Lower lobe of right lung (tissue), 2 donors: Measurements from ENCODE around the gene SNX24. TPM values are rescaled to one million over a fixed set of nuclear protein-coding genes. Genes with fewer than 3 reads are reported as not detected.

Experiments used
- ATAC-seq, 2 donors: fragments of 200-7000 bp; cut with Tn5 transposase; one replicate each; pipeline ENCODE4 v1.9.1; 2020 to 2022; ENCODE audit warnings: mild to moderate bottlenecking in 2 of 2, moderate library complexity in 2 of 2
- DNase-seq: peaks from one replicate; pipeline ENCODE4 v3.0.0-alpha.2; 2020
- H3K27ac ChIP-seq: fragments of 200-600 bp; one replicate; pipeline ENCODE4 v1.8.0; 2022
- H3K27me3 ChIP-seq: fragments of 200-600 bp; one replicate; pipeline ENCODE4 v1.8.0; 2022; ENCODE audit warnings: low read depth
- H3K36me3 ChIP-seq: fragments of 200-600 bp; one replicate; pipeline ENCODE4 v1.8.0; 2022; ENCODE audit warnings: mild to moderate bottlenecking
- H3K4me1 ChIP-seq: fragments of 200-600 bp; one replicate; pipeline ENCODE4 v1.8.0; 2022
- H3K4me3 ChIP-seq: fragments of 200-600 bp; one replicate; pipeline ENCODE4 v1.8.0; 2022; ENCODE audit warnings: mild to moderate bottlenecking
- H3K9me3 ChIP-seq: fragments of 200-600 bp; one replicate; pipeline ENCODE4 v1.8.0; 2022
- intact Hi-C: fragments of 100-400 bp; cut with DNase I; formaldehyde crosslinking; loops from one replicate; pipeline ENCODE4 v1.11.0; 2022
- total RNA-seq: library from RNA; stranded (reverse); fragmentation: NEBNext Ultra II Directional; extraction: Animal tissue kit (Norgen Biotek cat#: 25700); gene quantifications from one replicate; pipeline ENCODE4 v1.2.1, GENCODE V29; 2021
- TF ChIP-seq, protein P1 (sequence below): fragments of 200-600 bp; IDR thresholded peaks from one replicate; pipeline ENCODE4 v1.8.0; 2022; ENCODE audit warnings: antibody characterized with exemption, mild to moderate bottlenecking
- donor health status: DM: no; HTN: yes; CAD: no; lungs with severe emphysema.

Gene SNX24
- total RNA-seq, 1 donor from 2014 or later = 26.7 TPM

DNA sequence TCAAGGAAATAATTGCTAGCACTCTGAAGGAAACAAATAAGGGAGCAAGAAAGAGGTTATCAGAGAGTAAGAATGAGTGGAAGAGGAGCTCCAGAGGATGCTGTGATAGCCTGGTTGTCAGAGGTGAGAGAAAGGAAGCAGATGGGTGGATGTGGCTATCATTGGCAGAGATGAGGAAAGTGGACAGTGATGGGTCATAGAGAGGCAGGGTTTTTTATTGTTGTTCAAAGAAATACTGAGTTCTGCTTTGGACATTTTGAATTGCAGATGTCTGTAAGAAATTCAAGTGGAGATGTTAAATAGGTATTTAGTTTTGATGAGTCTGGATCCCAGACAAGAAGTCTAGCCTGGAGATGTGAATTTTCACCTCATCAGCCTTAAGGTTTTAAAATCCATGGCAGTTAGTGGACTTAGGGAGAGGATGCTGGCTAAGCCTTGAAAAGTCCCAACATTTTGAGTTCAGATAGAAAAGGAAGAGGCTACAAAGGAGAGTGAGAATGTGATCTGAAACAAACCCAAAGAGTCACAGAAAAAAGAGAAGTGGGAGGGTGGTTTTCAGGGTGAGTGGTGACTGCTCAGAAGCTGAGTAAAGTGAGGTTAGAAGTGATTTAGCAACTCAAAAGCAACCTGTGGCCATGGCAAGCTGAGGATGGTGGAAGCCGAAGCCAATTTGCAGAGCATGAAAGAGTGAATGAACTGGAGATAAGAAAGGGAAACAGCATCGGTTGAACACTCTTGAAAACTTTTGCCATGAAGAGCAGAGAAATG lies 140.7 kb downstream of the SNX24 start:
- ATAC-seq (no peak), DNase-seq (no peak)
- Histone ChIP-seq H3K27me3 (no peaks in the 10 kb centered on the region), H3K4me1 (no peaks in the 10 kb centered on the region), H3K9me3 (no peaks in the 10 kb centered on the region), H3K4me3 (no peak overlapping the region), H3K27ac (no peak overlapping the region), H3K36me3 (no peaks in the 10 kb centered on the region)
- intact Hi-C loops = no loop called here
- TF ChIP-seq, protein P1, sequence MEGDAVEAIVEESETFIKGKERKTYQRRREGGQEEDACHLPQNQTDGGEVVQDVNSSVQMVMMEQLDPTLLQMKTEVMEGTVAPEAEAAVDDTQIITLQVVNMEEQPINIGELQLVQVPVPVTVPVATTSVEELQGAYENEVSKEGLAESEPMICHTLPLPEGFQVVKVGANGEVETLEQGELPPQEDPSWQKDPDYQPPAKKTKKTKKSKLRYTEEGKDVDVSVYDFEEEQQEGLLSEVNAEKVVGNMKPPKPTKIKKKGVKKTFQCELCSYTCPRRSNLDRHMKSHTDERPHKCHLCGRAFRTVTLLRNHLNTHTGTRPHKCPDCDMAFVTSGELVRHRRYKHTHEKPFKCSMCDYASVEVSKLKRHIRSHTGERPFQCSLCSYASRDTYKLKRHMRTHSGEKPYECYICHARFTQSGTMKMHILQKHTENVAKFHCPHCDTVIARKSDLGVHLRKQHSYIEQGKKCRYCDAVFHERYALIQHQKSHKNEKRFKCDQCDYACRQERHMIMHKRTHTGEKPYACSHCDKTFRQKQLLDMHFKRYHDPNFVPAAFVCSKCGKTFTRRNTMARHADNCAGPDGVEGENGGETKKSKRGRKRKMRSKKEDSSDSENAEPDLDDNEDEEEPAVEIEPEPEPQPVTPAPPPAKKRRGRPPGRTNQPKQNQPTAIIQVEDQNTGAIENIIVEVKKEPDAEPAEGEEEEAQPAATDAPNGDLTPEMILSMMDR = no peak

DNA sequence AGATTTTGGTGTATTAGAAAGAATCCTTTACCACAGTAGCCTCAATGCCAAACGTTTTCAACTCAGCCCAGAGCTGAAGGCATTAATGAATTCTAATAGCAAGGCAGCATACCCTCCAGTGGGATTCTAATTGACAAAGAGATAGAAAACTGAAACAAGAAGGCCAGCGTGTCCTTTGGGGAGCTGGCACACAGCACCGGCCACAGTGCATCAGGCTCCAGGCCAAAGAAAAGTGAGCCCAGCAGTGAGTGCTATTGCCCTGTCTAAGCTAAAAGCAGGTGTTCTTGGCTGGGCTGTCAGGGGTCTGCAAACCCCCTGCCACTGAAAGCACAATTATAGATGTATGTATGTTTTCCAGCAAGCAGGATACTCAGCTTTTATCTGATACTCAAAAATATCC lies 150.7 kb downstream of the SNX24 start:
- Histone ChIP-seq H3K36me3 (no peaks in the 10 kb centered on the region), H3K4me3 (no peak overlapping the region), H3K27me3 (no peaks in the 10 kb centered on the region), H3K4me1 (no peaks in the 10 kb centered on the region), H3K9me3 (no peaks in the 10 kb centered on the region), H3K27ac (no peak overlapping the region)
- intact Hi-C loops = no loop called here
- DNase-seq (no peak), ATAC-seq (no peak)
- TF ChIP-seq, protein P1 = no peak

DNA sequence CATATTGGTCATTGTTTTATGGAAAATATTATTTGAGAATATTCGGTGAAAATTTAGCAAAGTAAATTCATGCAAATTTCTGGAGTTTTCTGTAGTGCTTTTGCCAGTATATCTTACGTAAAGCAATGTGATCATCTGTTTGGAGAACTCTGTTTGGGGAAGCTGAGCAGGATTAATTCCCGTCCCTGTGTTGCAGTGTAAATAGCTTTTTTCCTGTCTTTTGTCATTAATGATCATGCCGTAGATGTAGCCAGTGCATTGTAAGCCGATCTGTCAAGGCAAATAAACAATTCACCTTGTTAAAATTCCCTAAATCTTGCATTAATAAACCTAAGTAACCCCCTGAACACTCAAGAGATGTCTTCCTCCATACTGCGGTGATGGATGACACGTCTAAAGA lies 151.9 kb downstream of the SNX24 start:
- no peak for ATAC-seq
- no peaks in the 10 kb centered on the region for H3K27me3 ChIP-seq
- no peaks in the 10 kb centered on the region for H3K36me3 ChIP-seq
- intact Hi-C loops = no loop called here
- TF ChIP-seq, protein P1 = no peak
- no peaks in the 10 kb centered on the region for H3K9me3 ChIP-seq
- no peaks in the 10 kb centered on the region for H3K4me1 ChIP-seq
- no peak for DNase-seq
- no peak overlapping the region for H3K27ac ChIP-seq
- H3K4me3 ChIP-seq = no peak overlapping the region

DNA sequence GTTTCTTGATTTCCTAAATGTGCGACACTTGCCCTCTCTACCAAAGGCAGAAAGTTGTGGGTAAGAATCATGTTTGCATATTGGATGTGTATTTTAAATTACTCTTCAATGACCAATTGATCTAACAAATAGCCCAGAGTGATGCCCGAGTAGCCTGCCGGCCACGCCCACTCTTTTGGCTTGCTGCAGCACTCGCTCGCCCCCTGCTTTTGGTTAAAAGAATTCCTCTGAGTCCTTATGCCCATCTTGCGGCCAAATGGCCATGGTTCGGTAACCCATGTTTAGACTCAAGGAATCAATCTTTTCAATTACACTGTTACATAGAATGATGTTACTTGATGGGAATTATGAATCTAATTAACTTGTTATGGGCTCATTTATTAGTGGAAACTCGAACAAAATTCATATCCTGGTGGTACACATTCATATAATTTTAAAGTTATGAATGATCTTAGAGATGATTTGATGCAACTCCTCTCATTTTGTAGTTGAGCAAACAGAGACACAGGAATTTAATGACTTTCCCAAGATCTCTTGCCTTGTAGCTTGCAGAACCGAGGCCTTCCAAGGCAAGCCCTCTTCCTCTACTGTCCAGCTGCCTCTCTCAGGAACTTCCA lies 154.6 kb downstream of the SNX24 start:
- TF ChIP-seq, protein P1 = peak; percentile 37
- Histone ChIP-seq H3K27me3 (no peaks in the 10 kb centered on the region), H3K27ac (no peak overlapping the region), H3K4me1 (no peaks in the 10 kb centered on the region), H3K9me3 (no peaks in the 10 kb centered on the region), H3K4me3 (no peak overlapping the region), H3K36me3 (no peaks in the 10 kb centered on the region)
- peak in 1 of 2 donors; percentile 36 for ATAC-seq
- DNase-seq = peak; percentile 45
- intact Hi-C loops = no loop called here

DNA sequence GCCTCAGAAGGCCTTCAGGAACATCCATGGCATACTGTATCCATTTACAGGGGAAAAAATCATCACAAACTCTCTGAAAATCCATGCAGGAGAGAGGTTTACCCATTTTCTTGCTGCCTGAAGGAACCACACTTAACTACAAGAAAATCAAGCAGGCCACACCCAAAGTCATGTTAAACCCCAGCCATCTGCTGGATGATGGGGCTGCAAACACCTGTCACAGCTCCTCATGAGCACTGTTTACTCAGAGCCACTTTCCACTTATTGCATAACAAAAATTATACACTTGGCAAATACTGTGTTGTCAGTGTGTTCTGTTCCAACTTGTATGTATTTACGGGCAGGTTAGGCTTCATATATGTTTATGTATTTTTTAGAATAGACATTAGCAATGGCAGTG lies 155.3 kb downstream of the SNX24 start:
- ATAC-seq = no peak
- Histone ChIP-seq H3K4me1 (no peaks in the 10 kb centered on the region), H3K36me3 (no peaks in the 10 kb centered on the region), H3K27me3 (no peaks in the 10 kb centered on the region), H3K27ac (no peak overlapping the region), H3K4me3 (no peak overlapping the region), H3K9me3 (no peaks in the 10 kb centered on the region)
- DNase-seq = no peak
- intact Hi-C loops = no loop called here
- TF ChIP-seq, protein P1 = no peak
